PC-3 (cell line): Measurements from ENCODE around the gene PIEZO2.

Source experiments
- CTCF ChIP-seq: fragments of 300-600 bp; sonication (generic); conservative IDR thresholded peaks from 2 replicates; pipeline ENCODE4 v1.5.1; 2017; ENCODE audit warnings: antibody characterized with exemption, low read depth, mild to moderate bottlenecking, low read length
- EZH2 ChIP-seq: fragments of 300-600 bp; sonication (generic); IDR thresholded peaks from one replicate; pipeline ENCODE4 v1.6.1; 2017; ENCODE audit warnings: antibody characterized with exemption, mild to moderate bottlenecking, low read length; ENCODE audit not compliant: unreplicated experiment
- EZH2phosphoT487 ChIP-seq: fragments of 300-600 bp; sonication (generic); IDR thresholded peaks from 2 replicates; pipeline ENCODE4 v1.6.1; 2018; ENCODE audit warnings: mild to moderate bottlenecking, antibody characterized with exemption, low read length, borderline replicate concordance

GRCh38 chr18:10751653-10752052 is 397.7 kb downstream of the PIEZO2 start:
- no peak for TF ChIP-seq CTCF
- TF ChIP-seq EZH2, result no peak
- TF ChIP-seq EZH2phosphoT487, result no peak
